MM.1S (cell line): ENCODE results near the gene MAD2L1BP.

Experiments
- DNase-seq: peaks from one replicate; pipeline ENCODE4 v3.0.0-alpha.2; 2015
- H2AFZ ChIP-seq: fragments of 300-600 bp; sonication (generic); 2 replicates; pipeline ENCODE4 v1.6.0; 2016; ENCODE audit warnings: antibody characterized with exemption, low read length
- H3F3A ChIP-seq: fragments of 300-600 bp; sonication (generic); 2 replicates; pipeline ENCODE4 v1.6.1; 2016; ENCODE audit warnings: mild to moderate bottlenecking, antibody characterized with exemption, low read length, moderate library complexity, mixed read lengths; ENCODE audit not compliant: insufficient read depth
- H3K27ac ChIP-seq: fragments of 300-600 bp; sonication (generic); 2 replicates; pipeline ENCODE4 v1.5.1; 2016; ENCODE audit warnings: mild to moderate bottlenecking, low read length
- H3K27me3 ChIP-seq: fragments of 300-600 bp; sonication (generic); replicated peaks from 2 replicates; pipeline ENCODE4 v1.6.0; 2016; ENCODE audit warnings: low read length; ENCODE audit not compliant: insufficient read depth
- H3K36me3 ChIP-seq: fragments of 300-600 bp; sonication (generic); replicated peaks from 2 replicates; pipeline ENCODE4 v1.6.1; 2016; ENCODE audit warnings: mild to moderate bottlenecking, low read length, mixed read lengths; ENCODE audit not compliant: insufficient read depth
- H3K4me1 ChIP-seq: fragments of 300-600 bp; sonication (generic); 2 replicates; pipeline ENCODE4 v1.6.1; 2016; ENCODE audit warnings: low read length, mixed read lengths
- H3K4me2 ChIP-seq: fragments of 300-600 bp; sonication (generic); 2 replicates; pipeline ENCODE4 v1.6.0; 2016; ENCODE audit warnings: low read depth, low read length
- H3K4me3 ChIP-seq: fragments of 300-600 bp; sonication (generic); 2 replicates; pipeline ENCODE4 v1.5.1; 2016; ENCODE audit warnings: low read length, mixed read lengths
- H3K79me2 ChIP-seq: fragments of 300-600 bp; sonication (generic); 2 replicates; pipeline ENCODE4 v1.6.1; 2016; ENCODE audit warnings: mixed run types, low read length, mixed read lengths
- H3K9ac ChIP-seq: fragments of 300-600 bp; sonication (generic); 2 replicates; pipeline ENCODE4 v1.6.1; 2016; ENCODE audit warnings: low read length, mixed read lengths
- H3K9me2 ChIP-seq: fragments of 300-600 bp; sonication (generic); replicated peaks from 2 replicates; pipeline ENCODE4 v1.6.1; 2016; ENCODE audit warnings: mild to moderate bottlenecking, low read length, mixed read lengths; ENCODE audit not compliant: insufficient read depth
- H3K9me3 ChIP-seq: fragments of 300-600 bp; sonication (generic); replicated peaks from 2 replicates; pipeline ENCODE4 v1.6.1; 2016; ENCODE audit warnings: mild to moderate bottlenecking, low read length, mixed read lengths; ENCODE audit not compliant: insufficient read depth
- H4K20me1 ChIP-seq: fragments of 300-600 bp; sonication (generic); 2 replicates; pipeline ENCODE4 v1.6.1; 2016; ENCODE audit warnings: mild to moderate bottlenecking, low read length, moderate library complexity, mixed read lengths; ENCODE audit not compliant: insufficient read depth
- EZH2 ChIP-seq: fragments of 300-600 bp; sonication (generic); optimal IDR thresholded peaks from 2 replicates; pipeline ENCODE3; 2017; ENCODE audit warnings: low read depth, mild to moderate bottlenecking, antibody characterized with exemption, low read length, mixed read lengths
- EZH2phosphoT487 ChIP-seq: fragments of 300-600 bp; sonication (generic); IDR thresholded peaks from 2 replicates; pipeline ENCODE4 v1.6.1; 2018; ENCODE audit warnings: antibody characterized with exemption, low read length
- TF ChIP-seq, protein P1 (sequence below): fragments of 300-600 bp; sonication (generic); IDR thresholded peaks from 2 replicates; pipeline ENCODE4 v1.5.1; 2016; ENCODE audit warnings: antibody characterized with exemption, low read length, mixed read lengths

MAD2L1BP gene

DNA sequence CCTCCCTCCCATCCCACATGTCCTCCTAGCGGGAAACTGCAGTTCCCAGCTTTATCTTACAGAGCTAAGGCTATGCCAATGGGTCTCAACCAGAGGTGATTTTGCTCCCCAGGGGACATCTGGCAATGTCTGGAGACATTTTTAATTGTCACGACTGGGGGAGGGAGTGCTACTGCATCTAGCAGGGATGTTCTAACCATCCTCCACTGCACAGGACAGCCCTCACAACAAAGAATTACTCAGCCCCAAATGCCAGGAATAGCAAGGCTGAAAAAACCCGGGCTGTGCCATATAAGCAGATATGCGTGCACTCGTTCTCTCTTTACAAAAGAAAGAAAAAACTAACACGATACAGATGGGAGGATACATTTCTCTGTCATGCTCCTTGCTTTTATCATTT lies 43.4 kb downstream of the MAD2L1BP start:
- no peak overlapping the region for H3K4me3 ChIP-seq
- no peak overlapping the region for H3K4me2 ChIP-seq
- peaks cover 4% of the 10 kb centered on the region; the same call in 1 of the 2 replicates for H3K4me1 ChIP-seq
- no peaks in the 10 kb centered on the region for H3F3A ChIP-seq
- no peaks in the 10 kb centered on the region for H3K9me3 ChIP-seq
- H3K36me3 ChIP-seq: no peaks in the 10 kb centered on the region
- DNase-seq: no peak
- no peaks in the 10 kb centered on the region for H3K9me2 ChIP-seq
- no peak for TF ChIP-seq EZH2
- no peak for TF ChIP-seq EZH2phosphoT487
- TF ChIP-seq, protein P1, sequence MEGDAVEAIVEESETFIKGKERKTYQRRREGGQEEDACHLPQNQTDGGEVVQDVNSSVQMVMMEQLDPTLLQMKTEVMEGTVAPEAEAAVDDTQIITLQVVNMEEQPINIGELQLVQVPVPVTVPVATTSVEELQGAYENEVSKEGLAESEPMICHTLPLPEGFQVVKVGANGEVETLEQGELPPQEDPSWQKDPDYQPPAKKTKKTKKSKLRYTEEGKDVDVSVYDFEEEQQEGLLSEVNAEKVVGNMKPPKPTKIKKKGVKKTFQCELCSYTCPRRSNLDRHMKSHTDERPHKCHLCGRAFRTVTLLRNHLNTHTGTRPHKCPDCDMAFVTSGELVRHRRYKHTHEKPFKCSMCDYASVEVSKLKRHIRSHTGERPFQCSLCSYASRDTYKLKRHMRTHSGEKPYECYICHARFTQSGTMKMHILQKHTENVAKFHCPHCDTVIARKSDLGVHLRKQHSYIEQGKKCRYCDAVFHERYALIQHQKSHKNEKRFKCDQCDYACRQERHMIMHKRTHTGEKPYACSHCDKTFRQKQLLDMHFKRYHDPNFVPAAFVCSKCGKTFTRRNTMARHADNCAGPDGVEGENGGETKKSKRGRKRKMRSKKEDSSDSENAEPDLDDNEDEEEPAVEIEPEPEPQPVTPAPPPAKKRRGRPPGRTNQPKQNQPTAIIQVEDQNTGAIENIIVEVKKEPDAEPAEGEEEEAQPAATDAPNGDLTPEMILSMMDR: no peak
- no peak overlapping the region for H3K9ac ChIP-seq
- peaks cover 66% of the 10 kb centered on the region for H3K79me2 ChIP-seq
- no peak overlapping the region for H2AFZ ChIP-seq
- H3K27ac ChIP-seq: no peak overlapping the region
- H3K27me3 ChIP-seq: no peaks in the 10 kb centered on the region
- H4K20me1 ChIP-seq: peaks cover 11% of the 10 kb centered on the region; the same call in 1 of the 2 replicates

DNA sequence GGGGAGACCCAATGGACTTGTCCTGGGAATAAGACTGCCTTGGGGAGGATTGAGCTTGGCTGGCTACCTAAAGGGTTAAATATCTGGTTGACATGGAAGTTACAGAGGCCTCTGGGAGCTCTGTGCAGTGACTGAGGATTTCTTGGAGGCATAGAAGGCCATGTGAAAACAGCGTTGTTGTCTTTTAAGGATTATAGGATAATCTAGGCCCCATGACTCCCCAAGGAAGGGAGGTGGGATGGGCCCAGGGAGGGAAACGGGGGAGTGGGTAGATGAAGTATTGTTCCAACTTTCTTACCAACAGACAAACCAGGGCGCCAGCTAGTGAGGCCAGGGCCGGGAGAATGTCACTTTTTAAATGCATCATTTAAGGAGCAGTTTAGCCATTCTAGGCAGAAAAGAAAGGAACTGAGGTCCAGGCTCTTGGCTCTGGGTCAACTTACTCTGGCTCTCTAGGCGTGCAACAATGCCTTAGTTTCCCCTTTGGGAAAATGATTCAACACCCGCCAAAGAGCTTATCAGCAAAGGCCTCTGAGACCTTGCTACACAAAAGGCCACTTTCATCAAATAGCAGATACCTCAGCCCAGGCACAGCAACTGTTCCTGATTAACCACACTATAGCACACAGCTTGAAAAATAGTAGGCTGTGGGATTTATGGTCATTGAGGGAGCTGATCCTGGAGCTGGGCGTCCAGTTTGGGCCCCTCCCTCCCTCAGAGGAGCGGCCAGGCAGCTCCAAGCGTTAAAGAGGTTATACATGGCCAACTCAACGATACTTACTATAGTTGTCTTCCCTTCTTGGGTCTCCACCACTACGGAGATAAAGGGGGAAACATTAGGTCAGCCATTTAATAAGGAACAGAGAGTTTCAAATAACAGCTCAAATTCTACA lies 44.9 kb downstream of the MAD2L1BP start:
- TF ChIP-seq EZH2 (no peak), EZH2phosphoT487 (no peak)
- no peak overlapping the region for H3K4me2 ChIP-seq
- H3K9me2 ChIP-seq: no peaks in the 10 kb centered on the region
- H3F3A ChIP-seq: 0 out of 2 replicates have a peak, but pooled peaks cover 3% of the 10 kb centered on the region
- H3K27ac ChIP-seq: no peak overlapping the region
- H4K20me1 ChIP-seq: peaks cover 16% of the 10 kb centered on the region; the same call in 1 of the 2 replicates
- no peak for DNase-seq
- H3K27me3 ChIP-seq: no peaks in the 10 kb centered on the region
- H3K9ac ChIP-seq: no peak overlapping the region
- peaks cover 17% of the 10 kb centered on the region for H3K4me1 ChIP-seq
- H3K79me2 ChIP-seq: peaks cover 80% of the 10 kb centered on the region
- H2AFZ ChIP-seq: no peak overlapping the region
- H3K4me3 ChIP-seq: no peak overlapping the region
- H3K9me3 ChIP-seq: no peaks in the 10 kb centered on the region
- H3K36me3 ChIP-seq: no peaks in the 10 kb centered on the region

DNA sequence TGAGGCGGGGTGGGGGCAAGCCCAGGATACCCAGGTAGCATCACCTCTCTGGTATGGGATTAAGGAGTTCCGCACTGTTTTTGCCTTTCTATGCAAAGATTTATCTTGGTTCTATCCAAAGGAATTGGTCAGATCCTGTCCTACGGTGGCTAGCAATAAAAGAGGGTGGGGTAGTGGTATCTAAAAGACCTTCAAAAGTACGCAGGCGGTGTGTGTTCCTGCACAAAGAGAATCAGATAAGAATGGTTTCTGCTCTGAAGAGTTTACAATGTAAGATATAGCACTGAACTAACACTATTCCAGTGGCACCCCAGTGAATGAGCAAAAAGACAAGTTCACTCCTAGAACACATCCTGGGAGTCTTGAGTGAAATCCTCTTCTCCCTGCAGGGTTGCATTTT lies 45.7 kb downstream of the MAD2L1BP start:
- peaks cover 87% of the 10 kb centered on the region for H3K79me2 ChIP-seq
- peaks cover 16% of the 10 kb centered on the region; the same call in 1 of the 2 replicates for H4K20me1 ChIP-seq

More for the DNA sequence above, 45.7 kb downstream of the MAD2L1BP start:
- no peak overlapping the region for H3K27ac ChIP-seq
- 0 out of 2 replicates have a peak, but pooled peaks cover 3% of the 10 kb centered on the region for H3F3A ChIP-seq
- no peaks in the 10 kb centered on the region for H3K36me3 ChIP-seq
- H3K9me3 ChIP-seq: no peaks in the 10 kb centered on the region
- H3K4me1 ChIP-seq: peaks cover 25% of the 10 kb centered on the region
- no peaks in the 10 kb centered on the region for H3K9me2 ChIP-seq
- H3K9ac ChIP-seq: no peak overlapping the region
- TF ChIP-seq, protein P1: no peak
- TF ChIP-seq EZH2 (no peak), EZH2phosphoT487 (no peak)
- no peak overlapping the region for H3K4me3 ChIP-seq
- H2AFZ ChIP-seq: no peak overlapping the region
- no peak overlapping the region for H3K4me2 ChIP-seq
- no peak for DNase-seq
- no peaks in the 10 kb centered on the region for H3K27me3 ChIP-seq
